HG02852 (cell line): ENCODE measurements around the gene TECTB.

ENCODE experiments used
- ATAC-seq: cut with Tn5 transposase; IDR thresholded peaks from one replicate; pipeline ENCODE4 v1.9.1; 2021; ENCODE audit warnings: mild to moderate bottlenecking, moderate library complexity; ENCODE audit not compliant: unreplicated experiment

Gene TECTB

DNA sequence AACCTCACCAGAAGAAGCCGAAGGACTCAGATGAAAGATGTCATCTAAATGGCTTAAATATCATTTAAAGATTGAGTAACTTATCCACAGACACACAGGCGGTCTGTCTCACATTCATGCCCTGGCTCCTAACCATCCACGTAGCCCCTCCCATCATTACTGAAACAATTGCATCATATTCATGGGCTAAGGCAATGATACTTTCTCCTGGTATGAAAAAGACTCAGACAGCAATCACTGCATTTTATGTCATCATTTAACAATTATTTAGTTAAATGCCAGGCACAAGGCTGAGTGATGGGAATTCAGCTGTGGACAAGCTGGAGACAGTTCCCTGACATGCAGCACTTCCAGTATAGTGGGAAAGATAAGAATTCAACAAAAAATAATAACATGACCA, 11.2 kb upstream of the TECTB start:
- ATAC-seq = no peak

GRCh38 chr10:112274831-112275230, 8.4 kb upstream of the TECTB start:
- ATAC-seq = no peak

GRCh38 chr10:112275512-112276245, 7.5 kb upstream of the TECTB start:
- no peak for ATAC-seq

DNA sequence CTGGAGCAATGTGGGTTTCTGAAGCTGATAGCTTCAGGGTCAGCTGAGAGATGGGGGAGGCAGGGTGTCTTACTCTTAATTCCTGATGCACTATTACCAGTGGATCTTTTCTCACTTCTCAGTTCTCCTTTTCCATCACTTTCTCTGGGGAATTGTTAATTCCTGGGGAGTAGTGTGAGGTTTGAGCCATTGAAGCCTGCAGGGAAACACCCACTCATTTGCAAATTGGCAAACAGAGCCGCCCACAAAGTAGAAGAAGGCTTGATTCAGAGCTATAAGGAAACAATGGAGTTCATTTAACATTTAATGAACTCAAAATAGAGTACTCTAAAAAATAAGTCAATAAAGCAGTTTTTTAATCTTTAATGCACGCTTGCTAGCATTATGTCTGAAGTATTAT, 4.3 kb upstream of the TECTB start:
- no peak for ATAC-seq

- no peak for ATAC-seq
Observed at GRCh38 chr10:112279433-112279832, 3.8 kb upstream of the TECTB start.

- ATAC-seq = no peak
Observed at GRCh38 chr10:112280205-112280921, 2.8 kb upstream of the TECTB start.

- no peak for ATAC-seq
Observed at GRCh38 chr10:112282086-112282485, 1.1 kb upstream of the TECTB start.

DNA sequence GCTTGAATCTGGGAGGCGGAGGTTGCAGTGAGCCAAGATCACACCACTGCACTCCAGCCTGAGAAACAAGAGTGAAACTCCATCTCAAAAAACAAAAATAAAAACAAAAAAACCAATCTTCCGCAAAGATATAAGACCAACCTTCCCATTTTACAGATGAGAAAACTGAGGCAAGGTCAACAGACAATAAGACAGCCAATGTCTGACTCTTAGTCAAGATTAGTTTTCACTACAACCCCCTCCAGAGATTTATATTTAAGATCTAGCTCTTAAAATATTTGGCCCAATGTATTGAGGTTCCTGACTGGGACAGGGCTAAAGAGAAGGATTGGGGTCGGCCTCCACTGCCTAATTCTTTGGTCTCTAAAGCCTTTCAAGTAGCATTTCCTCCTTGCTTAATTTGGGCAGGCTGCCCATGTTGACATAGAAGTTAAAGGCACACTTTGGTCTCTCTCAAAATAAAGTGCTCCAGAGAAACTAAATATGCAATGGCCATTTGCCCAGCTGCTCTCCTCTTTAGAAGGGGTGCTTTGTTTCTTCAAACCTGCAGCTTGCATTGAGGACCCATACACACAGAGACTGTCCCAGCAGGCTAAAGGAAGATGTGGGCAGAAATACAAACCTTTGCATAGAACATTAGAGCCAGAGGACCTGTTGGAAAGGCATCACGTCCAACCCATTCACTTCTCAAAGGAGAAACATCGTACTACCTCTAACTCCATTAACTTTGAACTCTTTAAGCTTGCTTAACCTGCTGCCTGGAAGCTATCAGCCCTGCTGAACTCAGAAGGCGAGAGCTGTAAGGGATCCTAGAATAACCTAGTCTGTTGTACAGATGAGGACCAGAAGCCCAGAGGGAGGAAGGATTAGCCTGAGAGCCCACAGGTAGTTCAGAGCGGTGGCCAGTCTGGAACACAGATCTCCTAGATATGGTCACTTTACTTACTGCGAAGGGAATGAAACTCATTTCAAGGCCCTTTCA, 3.9 kb downstream of the TECTB start:
- no peak for ATAC-seq

DNA sequence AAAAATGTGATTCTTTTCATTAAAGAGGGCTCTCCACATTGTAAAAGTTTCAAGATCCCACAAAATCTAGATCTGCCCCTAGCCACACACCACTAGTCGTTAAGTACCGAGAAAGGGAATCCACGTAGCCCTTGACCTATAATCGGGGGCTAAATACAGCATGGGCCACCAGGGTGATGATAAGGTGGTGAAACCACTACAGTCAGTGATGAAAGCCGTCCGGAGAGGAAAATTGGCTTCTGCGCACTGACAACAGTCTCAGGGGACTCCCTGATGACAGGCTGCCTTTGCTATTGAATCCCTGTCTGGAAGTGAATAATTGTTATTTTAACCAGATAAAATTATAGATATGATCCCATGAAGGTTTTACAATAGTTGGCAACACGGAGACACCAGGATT, 4.6 kb downstream of the TECTB start:
- no peak for ATAC-seq

GRCh38 chr10:112288486-112288885, 5.3 kb downstream of the TECTB start:
- no peak for ATAC-seq

DNA sequence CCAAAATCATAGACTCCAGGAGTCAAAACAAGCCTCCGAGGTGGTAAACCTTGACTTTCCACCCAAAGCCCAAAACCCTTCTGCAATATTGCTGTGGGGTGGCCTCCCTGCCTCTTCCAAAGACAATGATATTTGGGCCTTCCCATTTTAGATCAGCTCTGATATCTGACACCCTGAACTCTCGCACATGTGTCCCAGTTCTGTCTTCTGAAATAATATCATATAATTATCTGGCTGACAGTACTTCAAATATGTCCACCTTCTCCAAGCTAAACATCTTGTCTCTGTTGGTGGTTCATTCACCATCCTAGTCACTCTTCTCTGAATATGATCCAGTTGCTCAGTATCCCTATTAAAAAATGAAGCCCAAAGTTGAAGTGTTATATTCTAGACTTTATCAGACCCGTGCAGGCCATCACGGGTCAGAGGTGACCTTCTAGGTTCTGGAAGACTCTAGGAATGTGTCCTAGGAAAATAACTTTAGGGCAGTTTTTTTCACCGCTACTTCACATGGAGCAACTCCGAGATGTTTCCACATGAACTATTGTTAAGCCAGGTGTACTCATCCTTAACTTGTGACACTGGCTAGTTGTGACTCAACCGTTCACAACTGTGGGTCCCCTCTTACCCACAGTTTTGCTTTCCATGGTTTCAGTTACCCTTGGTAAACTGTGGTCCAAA, 6.3 kb downstream of the TECTB start:
- no peak for ATAC-seq

GRCh38 chr10:112290054-112290373, 6.8 kb downstream of the TECTB start:
- ATAC-seq = no peak

DNA sequence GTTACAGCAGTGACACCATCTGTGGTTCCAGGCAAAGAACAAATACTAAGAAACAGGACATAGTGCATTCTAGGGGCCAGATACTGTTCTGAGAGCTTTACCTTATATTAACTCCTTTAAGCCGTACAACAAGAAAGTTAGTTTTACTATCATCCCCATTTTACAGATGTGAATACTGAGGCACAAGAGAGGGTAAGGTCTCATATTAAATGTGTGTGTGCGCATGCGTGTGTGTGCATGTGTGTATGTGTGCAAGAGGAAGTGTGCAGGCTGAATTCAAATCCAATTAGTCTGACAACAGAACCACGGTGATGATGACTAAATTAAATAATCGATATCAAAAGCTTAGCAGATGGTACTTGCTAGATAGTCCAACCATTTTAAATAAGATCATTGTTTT, 11.0 kb downstream of the TECTB start:
- ATAC-seq = no peak

- no peak for ATAC-seq
Observed at GRCh38 chr10:112295853-112296830, 12.9 kb downstream of the TECTB start.

- ATAC-seq = no peak
Observed at GRCh38 chr10:112296908-112297331, 13.7 kb downstream of the TECTB start.

GRCh38 chr10:112298581-112298980, 15.4 kb downstream of the TECTB start:
- ATAC-seq = no peak

- ATAC-seq = no peak
Observed at GRCh38 chr10:112299456-112299855, 16.3 kb downstream of the TECTB start.

GRCh38 chr10:112302335-112302734, 19.1 kb downstream of the TECTB start:
- no peak for ATAC-seq

- ATAC-seq = no peak
Observed at GRCh38 chr10:112303528-112303927, 20.3 kb downstream of the TECTB start.
